SK-N-MC (cell line): ENCODE data around the gene PRAC1.

Experiments
- EZH2 ChIP-seq: fragments of 200-600 bp; sonication (generic); IDR thresholded peaks from one replicate; pipeline ENCODE4 v1.6.1; 2017; ENCODE audit warnings: antibody characterized with exemption
- FOXP2 ChIP-seq: optimal IDR thresholded peaks from 2 replicates; pipeline ENCODE3; 2011; ENCODE audit warnings: mild to moderate bottlenecking, moderate library complexity; ENCODE audit not compliant: insufficient read depth; ENCODE audit errors: extremely low read length, control extremely low read depth
- POLR2AphosphoS5 ChIP-seq: IDR thresholded peaks from 2 replicates; pipeline ENCODE4 v1.6.1; 2012; ENCODE audit warnings: mild to moderate bottlenecking, low read depth, low read length, borderline replicate concordance

GRCh38 chr17:48756830-48757251 is 34.5 kb upstream of the PRAC1 start:
- no peak for TF ChIP-seq EZH2
- TF ChIP-seq POLR2AphosphoS5: no peak
- no peak for TF ChIP-seq FOXP2
